ENCODE data around the gene UBL7.

DNA sequence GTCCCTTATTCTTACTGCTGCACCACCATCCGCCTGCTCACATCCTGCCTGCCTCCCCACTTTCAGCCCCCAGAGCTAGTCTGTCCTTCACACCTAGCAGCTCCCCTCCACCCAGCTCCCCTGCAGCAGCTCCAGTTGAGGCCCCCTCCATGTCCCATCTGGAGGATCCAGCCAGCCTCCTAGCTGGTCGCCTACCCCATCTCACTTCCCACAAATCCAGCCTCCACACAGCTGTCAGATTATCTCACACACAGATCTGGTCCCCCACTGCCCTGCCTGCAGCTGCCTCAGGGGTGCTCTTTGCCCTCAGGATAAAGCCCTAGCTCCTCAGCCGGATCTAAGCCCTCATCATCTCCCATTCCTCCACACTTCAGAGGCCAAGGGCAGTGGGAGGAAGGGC, 18.4 kb downstream of the UBL7 start:
- TF ChIP-seq, protein P1, sequence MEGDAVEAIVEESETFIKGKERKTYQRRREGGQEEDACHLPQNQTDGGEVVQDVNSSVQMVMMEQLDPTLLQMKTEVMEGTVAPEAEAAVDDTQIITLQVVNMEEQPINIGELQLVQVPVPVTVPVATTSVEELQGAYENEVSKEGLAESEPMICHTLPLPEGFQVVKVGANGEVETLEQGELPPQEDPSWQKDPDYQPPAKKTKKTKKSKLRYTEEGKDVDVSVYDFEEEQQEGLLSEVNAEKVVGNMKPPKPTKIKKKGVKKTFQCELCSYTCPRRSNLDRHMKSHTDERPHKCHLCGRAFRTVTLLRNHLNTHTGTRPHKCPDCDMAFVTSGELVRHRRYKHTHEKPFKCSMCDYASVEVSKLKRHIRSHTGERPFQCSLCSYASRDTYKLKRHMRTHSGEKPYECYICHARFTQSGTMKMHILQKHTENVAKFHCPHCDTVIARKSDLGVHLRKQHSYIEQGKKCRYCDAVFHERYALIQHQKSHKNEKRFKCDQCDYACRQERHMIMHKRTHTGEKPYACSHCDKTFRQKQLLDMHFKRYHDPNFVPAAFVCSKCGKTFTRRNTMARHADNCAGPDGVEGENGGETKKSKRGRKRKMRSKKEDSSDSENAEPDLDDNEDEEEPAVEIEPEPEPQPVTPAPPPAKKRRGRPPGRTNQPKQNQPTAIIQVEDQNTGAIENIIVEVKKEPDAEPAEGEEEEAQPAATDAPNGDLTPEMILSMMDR (IDR thresholded peaks at IDR 0.05; ENCODE audit: control extremely low read depth in 1 of 3, insufficient read depth in 1 of 3, low read depth in 1 of 3, low read length in 3 of 3): no peak
- TF ChIP-seq, protein P2, sequence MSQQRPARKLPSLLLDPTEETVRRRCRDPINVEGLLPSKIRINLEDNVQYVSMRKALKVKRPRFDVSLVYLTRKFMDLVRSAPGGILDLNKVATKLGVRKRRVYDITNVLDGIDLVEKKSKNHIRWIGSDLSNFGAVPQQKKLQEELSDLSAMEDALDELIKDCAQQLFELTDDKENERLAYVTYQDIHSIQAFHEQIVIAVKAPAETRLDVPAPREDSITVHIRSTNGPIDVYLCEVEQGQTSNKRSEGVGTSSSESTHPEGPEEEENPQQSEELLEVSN (IDR thresholded peaks at IDR 0.05): no peak
- TF ChIP-seq CREB1 (IDR thresholded peaks at IDR 0.05) (no peak), MAFK (IDR thresholded peaks at IDR 0.05; ENCODE audit: low read depth, low read length) (no peak), CTBP2 (IDR thresholded peaks at IDR 0.05; ENCODE audit: borderline replicate concordance, insufficient read depth, insufficient read length, low read length) (no peak), TCF12 (IDR thresholded peaks at IDR 0.05; ENCODE audit: low read depth, low read length) (no peak), RXRA (IDR thresholded peaks at IDR 0.05; ENCODE audit: insufficient read depth, low read depth, low read length) (no peak), RNF2 (IDR thresholded peaks at IDR 0.05; ENCODE audit: borderline replicate concordance, low read depth, low read length, missing control alignments, poor library complexity, severe bottlenecking) (no peak), POLR2AphosphoS5 (IDR thresholded peaks at IDR 0.05; ENCODE audit: low read depth, low read length) (no peak), TAF1 (IDR thresholded peaks at IDR 0.05; ENCODE audit: low read depth, low read length) (no peak), GABPA (IDR thresholded peaks at IDR 0.05; ENCODE audit: borderline replicate concordance, insufficient read depth, low read length) (no peak), EP300 (IDR thresholded peaks at IDR 0.05; ENCODE audit: borderline replicate concordance in 1 of 2, low read depth in 2 of 2, low read length in 2 of 2) (no peak)
- TF ChIP-seq, protein P3, sequence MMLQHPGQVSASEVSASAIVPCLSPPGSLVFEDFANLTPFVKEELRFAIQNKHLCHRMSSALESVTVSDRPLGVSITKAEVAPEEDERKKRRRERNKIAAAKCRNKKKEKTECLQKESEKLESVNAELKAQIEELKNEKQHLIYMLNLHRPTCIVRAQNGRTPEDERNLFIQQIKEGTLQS (IDR thresholded peaks at IDR 0.05; ENCODE audit: insufficient read depth, low read depth, low read length): no peak
- TF ChIP-seq, protein P4, sequence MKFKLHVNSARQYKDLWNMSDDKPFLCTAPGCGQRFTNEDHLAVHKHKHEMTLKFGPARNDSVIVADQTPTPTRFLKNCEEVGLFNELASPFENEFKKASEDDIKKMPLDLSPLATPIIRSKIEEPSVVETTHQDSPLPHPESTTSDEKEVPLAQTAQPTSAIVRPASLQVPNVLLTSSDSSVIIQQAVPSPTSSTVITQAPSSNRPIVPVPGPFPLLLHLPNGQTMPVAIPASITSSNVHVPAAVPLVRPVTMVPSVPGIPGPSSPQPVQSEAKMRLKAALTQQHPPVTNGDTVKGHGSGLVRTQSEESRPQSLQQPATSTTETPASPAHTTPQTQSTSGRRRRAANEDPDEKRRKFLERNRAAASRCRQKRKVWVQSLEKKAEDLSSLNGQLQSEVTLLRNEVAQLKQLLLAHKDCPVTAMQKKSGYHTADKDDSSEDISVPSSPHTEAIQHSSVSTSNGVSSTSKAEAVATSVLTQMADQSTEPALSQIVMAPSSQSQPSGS (IDR thresholded peaks at IDR 0.05; ENCODE audit: low read length): no peak

Measured in H1 (cell line).